Skeletal muscle cell (primary cell): ENCODE results near the gene FAM222B.
"Not testable (repeated sequence)": the region's sequence is repeated elsewhere in the genome, so short reads cannot be mapped to it uniquely, and the experiment has no call there.

Experiments
- DNase-seq: peaks from one replicate; pipeline ENCODE4 v3.0.0-alpha.2; 2010; ENCODE audit warnings: low read depth
- H3K4me3 ChIP-seq: 2 replicates; pipeline ENCODE4 v1.5.1; 2011; ENCODE audit warnings: low read depth, mild to moderate bottlenecking, control low read depth, low read length, moderate library complexity

Gene FAM222B

DNA sequence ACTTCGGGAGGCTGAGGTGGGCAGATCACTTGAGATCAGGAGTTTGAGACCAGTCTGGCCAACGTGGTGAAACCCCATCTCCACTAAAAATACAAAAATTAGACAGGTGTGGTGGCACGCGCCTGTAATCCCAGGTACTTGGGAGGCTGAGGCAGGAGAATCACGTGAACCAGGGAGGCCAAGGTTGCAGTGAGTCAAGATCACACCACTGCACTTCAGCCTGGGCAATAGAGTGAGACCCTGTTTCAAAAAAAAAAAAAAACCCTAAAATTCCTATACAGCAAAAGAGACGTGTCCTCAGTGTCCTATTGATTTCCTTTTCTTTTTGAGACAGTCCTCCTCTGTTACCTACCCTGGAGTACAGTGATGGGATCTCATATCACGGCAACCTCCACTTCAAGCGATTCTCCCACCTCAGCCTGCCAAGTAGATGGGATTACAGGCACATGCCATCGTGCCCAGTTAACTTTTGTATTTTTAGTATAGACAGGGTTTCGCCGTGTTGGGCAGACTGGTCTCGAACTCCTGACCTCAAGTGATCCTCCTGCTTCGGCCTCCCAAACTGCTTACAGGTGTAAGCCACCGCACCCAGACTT lies 47.6 kb downstream of the FAM222B start:
- H3K4me3 ChIP-seq, DNase-seq: not testable (repeated sequence)

- H3K4me3 ChIP-seq, result no peak overlapping the region
- DNase-seq, result no peak
Measured at GRCh38 chr17:28792877-28793661, 49.5 kb downstream of the FAM222B start.

DNA sequence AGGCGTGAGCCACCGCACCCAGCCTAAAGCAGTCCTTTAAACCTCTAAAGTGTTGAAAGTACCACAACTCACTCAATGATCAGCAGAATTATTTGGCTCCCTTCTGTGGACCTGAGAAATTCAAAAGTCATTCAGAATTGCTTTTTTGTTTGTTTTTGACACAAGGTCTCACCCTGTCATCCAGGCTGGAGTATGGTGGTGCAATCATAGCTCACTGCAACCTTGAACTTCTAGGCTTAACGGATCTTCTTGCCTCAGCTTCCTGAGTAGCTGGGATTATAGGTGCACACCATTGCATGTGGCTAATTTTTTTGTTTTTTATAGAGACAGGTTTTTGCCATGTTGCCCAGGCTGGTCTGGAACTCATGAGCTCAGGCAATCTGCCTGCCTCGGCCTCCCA lies 54.5 kb downstream of the FAM222B start:
- H3K4me3 ChIP-seq, result no peak overlapping the region
- DNase-seq, result no peak

DNA sequence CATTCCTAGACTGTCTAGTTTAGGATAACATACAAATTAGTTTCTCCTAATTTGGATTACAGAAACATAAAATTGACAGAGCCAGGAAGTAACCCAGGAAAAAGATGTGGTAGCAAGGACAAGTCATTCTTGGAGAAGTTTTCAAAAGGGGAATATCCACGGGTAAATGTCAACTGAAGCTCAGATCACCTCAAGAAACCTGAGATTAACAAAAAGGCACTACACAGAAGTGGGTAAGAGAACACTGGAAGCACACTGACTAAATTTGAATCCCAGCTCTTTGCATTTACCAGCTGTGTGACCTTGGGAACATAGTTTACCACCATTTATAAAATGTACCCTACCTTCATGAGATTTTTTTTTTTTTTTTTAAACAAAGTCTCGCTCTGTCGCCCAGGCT lies 59.4 kb downstream of the FAM222B start:
- no peak for DNase-seq
- H3K4me3 ChIP-seq, result no peak overlapping the region

DNA sequence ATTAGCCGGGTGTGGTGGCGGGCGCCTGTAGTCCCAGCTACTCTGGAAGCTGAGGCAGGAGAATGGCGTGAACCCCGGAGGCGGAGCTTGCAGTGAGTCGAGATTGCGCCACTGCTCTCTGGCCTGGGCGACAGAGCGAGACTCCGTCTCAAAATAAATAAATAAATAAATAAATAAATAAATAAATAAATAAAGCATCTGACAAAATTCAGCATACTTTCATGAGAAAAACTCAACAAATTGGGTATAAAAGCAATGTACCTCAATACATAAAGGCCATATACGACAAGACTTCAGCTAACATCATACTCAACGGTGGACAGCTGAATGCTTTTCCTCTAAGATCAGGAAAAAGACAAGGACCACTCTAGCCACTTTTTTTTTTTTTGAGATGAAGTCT lies 63.0 kb downstream of the FAM222B start:
- not testable (repeated sequence) for DNase-seq, H3K4me3 ChIP-seq

DNA sequence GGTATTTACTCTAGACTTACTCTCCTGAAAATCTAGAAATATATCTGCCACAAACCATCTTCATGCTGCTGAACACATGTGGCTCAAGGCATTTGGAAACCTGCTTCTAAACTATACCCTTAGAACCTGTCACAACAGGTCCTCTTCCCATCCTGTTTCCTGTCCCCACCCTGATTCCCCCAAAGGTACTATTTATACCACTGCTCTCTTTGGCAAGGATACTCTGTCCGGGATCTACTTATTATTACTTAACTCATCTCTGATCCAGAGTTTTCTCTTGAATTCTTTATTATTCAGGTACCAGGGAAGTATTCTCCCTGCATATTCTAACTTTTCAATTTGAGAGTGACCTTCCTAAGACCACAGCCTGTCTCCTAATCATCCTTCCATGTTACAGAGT lies 65.4 kb downstream of the FAM222B start:
- no peak overlapping the region for H3K4me3 ChIP-seq
- no peak for DNase-seq

GRCh38 chr17:28774206-28774605 lies 68.4 kb downstream of the FAM222B start:
- DNase-seq, result no peak
- no peak overlapping the region for H3K4me3 ChIP-seq

GRCh38 chr17:28773736-28774135 lies 68.9 kb downstream of the FAM222B start:
- H3K4me3 ChIP-seq, result no peak overlapping the region
- DNase-seq, result no peak

- DNase-seq, result no peak
- H3K4me3 ChIP-seq, result no peak overlapping the region
Measured at GRCh38 chr17:28765038-28765437, 77.6 kb downstream of the FAM222B start.

DNA sequence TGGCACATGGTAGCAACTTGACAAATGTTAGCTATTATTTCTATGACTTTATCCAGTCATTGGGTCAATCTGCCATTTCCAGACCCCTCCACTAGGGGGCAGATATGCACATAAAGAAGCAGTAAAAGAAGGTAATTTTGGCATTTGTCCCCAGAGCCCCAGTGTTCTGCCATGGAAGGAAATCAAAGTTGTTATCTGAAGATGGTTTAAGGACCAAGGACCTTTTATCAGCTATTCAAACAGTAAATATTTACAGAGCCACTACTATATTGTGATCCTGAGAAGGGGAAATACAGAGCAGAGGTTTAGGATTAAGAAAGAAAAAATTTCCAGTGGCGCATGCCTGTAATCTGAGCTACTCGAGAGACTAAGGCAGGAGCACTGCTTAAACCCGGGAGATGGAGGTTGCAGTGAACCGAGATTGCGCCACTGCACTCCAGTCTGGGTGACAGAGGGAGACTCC lies 78.8 kb downstream of the FAM222B start:
- DNase-seq, result peak; percentile 17

GRCh38 chr17:28763137-28763799 lies 79.3 kb downstream of the FAM222B start:
- no peak overlapping the region for H3K4me3 ChIP-seq
- no peak for DNase-seq

More for the DNA sequence above, 78.8 kb downstream of the FAM222B start:
- no peak overlapping the region for H3K4me3 ChIP-seq

GRCh38 chr17:28760601-28761562 lies 81.7 kb downstream of the FAM222B start:
- DNase-seq, result peak; percentile 18

DNA sequence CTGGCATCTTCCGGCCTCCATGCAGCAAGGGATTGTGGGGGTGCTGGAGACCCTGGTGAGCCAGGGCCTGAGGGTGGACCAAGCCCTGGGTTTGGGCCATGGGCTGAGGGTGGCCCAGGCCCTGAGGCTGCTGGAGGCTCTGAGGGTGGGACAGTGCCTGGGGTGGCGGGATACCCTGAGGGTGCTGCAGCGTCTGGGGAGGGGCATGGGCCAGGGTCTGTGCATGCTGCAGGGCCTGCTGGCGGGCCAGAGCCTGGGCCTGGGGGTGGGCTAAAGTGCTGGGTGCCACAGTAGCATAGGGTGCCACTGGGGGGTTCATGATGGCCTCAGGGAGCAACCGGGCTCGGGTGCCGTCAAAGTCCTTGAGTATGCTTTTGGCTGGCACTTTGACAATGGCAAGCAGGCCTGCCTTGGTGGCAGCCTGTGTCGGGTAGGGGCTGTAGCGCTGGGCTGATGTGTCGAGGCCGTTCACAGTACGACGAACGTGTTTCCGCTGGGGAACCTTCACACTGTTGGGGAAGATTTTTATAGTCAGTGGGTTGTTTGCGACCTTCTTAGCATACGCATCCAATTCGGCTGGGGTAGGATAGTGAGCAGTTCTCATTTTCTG lies 83.2 kb downstream of the FAM222B start:
- no peak for DNase-seq
- no peak overlapping the region for H3K4me3 ChIP-seq

More at GRCh38 chr17:28760601-28761562, 81.7 kb downstream of the FAM222B start:
- no peak overlapping the region for H3K4me3 ChIP-seq

DNA sequence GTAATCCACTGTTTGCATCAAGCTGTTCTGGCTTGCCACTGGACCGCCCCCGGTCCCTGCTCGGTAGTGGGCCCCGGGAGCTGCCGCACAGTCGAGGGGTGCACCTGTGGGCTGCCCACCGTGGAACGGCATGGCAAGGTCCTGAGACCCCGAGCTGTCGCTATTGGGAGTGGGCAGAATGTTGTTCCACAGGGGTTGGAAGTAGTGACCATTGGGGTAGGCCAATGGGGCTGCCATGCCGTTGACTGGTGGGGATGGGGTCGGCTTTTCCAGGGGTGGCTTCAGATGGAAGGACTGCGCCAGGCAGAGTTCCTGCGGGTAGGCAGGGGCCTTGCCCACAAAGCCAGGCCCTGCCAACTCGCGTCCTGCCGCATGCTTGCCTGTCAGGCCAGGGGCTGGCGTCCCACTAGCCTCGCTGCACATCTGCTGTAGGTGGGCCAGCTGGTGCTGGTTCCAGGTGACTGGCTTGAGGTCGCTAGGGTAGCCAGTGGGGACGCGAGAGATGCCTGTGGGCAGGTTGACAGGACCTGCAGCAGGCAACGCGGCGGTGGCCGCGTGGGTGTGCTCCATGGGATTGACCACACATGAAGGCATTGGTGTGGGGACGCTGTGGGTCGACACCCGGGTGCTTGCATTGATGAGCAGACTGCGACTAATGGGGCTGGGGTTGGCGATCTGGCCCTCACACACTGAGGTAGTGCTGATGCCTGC lies 84.0 kb downstream of the FAM222B start:
- no peak overlapping the region for H3K4me3 ChIP-seq
- no peak for DNase-seq

- no peak for DNase-seq
- no peak overlapping the region for H3K4me3 ChIP-seq
Measured at GRCh38 chr17:28756049-28756804, 86.4 kb downstream of the FAM222B start.

- DNase-seq, result no peak
- H3K4me3 ChIP-seq, result no peak overlapping the region
Measured at GRCh38 chr17:28755486-28755885, 87.1 kb downstream of the FAM222B start.

GRCh38 chr17:28751600-28752366 lies 90.8 kb downstream of the FAM222B start:
- DNase-seq, result no peak
- no peak overlapping the region for H3K4me3 ChIP-seq
